PFSK-1 (cell line): ENCODE data around the gene HJURP.

ENCODE experiments used
- SIN3A ChIP-seq: IDR thresholded peaks from 2 replicates; pipeline ENCODE4 v1.6.1; 2012; ENCODE audit warnings: mild to moderate bottlenecking, low read length, moderate library complexity, borderline replicate concordance; ENCODE audit not compliant: insufficient read depth
- TF ChIP-seq, protein P1 (sequence below), 2 experiments: IDR thresholded peaks; 2 replicates each; pipeline versions ENCODE4 v1.6.1 to v1.8.0; 2011 to 2012; ENCODE audit warnings: low read depth in 2 of 2, low read length in 2 of 2, control low read depth in 1 of 2, inconsistent platforms in 1 of 2, mild to moderate bottlenecking in 1 of 2, moderate library complexity in 1 of 2; ENCODE audit not compliant: insufficient read depth in 1 of 2

DNA sequence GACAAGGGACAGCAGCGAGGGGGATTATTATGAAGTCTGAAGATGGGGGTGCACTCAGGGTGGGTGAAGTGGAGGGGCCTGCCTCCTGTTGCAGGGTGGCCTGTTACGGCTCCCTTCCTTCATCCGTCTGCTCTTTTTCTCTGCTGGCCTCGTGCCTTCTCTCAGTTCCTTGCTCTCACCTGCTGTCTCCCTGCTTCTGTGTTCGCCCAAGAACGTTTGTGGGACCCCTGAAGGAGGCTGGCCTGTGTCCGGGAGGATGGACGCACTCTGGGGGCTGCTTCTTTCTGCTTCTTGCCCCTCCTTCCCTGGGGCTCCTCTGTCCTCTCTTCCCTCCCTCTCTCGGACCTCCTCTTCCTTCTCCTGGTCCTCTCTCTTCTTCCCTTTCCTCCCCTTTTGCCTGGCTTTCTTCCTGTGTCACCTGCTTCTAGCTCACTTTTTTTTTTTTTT is 62.4 kb downstream of the HJURP start:
- TF ChIP-seq SIN3A: no peak
- TF ChIP-seq, protein P1, sequence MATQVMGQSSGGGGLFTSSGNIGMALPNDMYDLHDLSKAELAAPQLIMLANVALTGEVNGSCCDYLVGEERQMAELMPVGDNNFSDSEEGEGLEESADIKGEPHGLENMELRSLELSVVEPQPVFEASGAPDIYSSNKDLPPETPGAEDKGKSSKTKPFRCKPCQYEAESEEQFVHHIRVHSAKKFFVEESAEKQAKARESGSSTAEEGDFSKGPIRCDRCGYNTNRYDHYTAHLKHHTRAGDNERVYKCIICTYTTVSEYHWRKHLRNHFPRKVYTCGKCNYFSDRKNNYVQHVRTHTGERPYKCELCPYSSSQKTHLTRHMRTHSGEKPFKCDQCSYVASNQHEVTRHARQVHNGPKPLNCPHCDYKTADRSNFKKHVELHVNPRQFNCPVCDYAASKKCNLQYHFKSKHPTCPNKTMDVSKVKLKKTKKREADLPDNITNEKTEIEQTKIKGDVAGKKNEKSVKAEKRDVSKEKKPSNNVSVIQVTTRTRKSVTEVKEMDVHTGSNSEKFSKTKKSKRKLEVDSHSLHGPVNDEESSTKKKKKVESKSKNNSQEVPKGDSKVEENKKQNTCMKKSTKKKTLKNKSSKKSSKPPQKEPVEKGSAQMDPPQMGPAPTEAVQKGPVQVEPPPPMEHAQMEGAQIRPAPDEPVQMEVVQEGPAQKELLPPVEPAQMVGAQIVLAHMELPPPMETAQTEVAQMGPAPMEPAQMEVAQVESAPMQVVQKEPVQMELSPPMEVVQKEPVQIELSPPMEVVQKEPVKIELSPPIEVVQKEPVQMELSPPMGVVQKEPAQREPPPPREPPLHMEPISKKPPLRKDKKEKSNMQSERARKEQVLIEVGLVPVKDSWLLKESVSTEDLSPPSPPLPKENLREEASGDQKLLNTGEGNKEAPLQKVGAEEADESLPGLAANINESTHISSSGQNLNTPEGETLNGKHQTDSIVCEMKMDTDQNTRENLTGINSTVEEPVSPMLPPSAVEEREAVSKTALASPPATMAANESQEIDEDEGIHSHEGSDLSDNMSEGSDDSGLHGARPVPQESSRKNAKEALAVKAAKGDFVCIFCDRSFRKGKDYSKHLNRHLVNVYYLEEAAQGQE (IDR thresholded peaks at IDR 0.05; ENCODE audit: insufficient read depth in 1 of 2, low read depth in 2 of 2, low read length in 2 of 2): no peak
